Glutamatergic neuron (in vitro differentiated cells): Measurements from ENCODE around the gene TWSG1. TPM values are rescaled to one million over a fixed set of nuclear protein-coding genes. Genes with fewer than 3 reads are reported as not detected.

Experiments used
- DNase-seq: peaks from one replicate; pipeline ENCODE4 v3.0.0; 2022
- H3K27ac Mint-ChIP-seq: one replicate; pipeline ENCODE4 v1.8.0; 2020; ENCODE audit warnings: mild to moderate bottlenecking, mixed read lengths, inconsistent platforms; ENCODE audit not compliant: unreplicated experiment
- H3K27me3 Mint-ChIP-seq: one replicate; pipeline ENCODE4 v1.8.0; 2020; ENCODE audit warnings: mild to moderate bottlenecking, moderate library complexity, mixed read lengths, inconsistent platforms; ENCODE audit not compliant: unreplicated experiment
- H3K36me3 Mint-ChIP-seq: one replicate; pipeline ENCODE4 v1.8.0; 2020; ENCODE audit warnings: mild to moderate bottlenecking, mixed read lengths, inconsistent platforms; ENCODE audit not compliant: unreplicated experiment
- H3K4me1 Mint-ChIP-seq: one replicate; pipeline ENCODE4 v1.8.0; 2020; ENCODE audit warnings: mild to moderate bottlenecking, low read depth, mixed read lengths, inconsistent platforms; ENCODE audit not compliant: unreplicated experiment
- H3K4me3 Mint-ChIP-seq: one replicate; pipeline ENCODE4 v1.8.0; 2020; ENCODE audit warnings: mild to moderate bottlenecking, mixed read lengths, inconsistent platforms; ENCODE audit not compliant: unreplicated experiment
- H3K9me3 Mint-ChIP-seq: one replicate; pipeline ENCODE4 v1.8.0; 2020; ENCODE audit warnings: mild to moderate bottlenecking, moderate library complexity, mixed read lengths, inconsistent platforms; ENCODE audit not compliant: unreplicated experiment
- CTCF ChIP-seq: fragments of 200-600 bp; sonication (generic); IDR thresholded peaks from one replicate; pipeline ENCODE4 v1.5.0; 2021; ENCODE audit not compliant: partially characterized antibody, unreplicated experiment
- total RNA-seq: library from RNA; stranded (reverse); fragmentation: NEBNext Ultra II Directional; extraction: Animal tissue kit (Norgen Biotek cat#: 25700); gene quantifications from one replicate; pipeline ENCODE4 v1.2.1, GENCODE V29; 2021; ENCODE audit not compliant: unreplicated experiment

TWSG1 gene
- total RNA-seq, 1 donor from 2014 or later: 13.7 TPM

GRCh38 chr18:9292047-9292446, 42.5 kb upstream of the TWSG1 start:
- no peak for TF ChIP-seq CTCF
- peaks cover 11% of the 10 kb centered on the region for H3K36me3 Mint-ChIP-seq
- no peak overlapping the region for H3K27ac Mint-ChIP-seq
- no peak for DNase-seq
- H3K9me3 Mint-ChIP-seq: peaks cover 6% of the 10 kb centered on the region
- H3K4me3 Mint-ChIP-seq: no peak overlapping the region
- H3K4me1 Mint-ChIP-seq: no peaks in the 10 kb centered on the region
- H3K27me3 Mint-ChIP-seq: peaks cover 5% of the 10 kb centered on the region

GRCh38 chr18:9293948-9294347, 40.6 kb upstream of the TWSG1 start:
- H3K4me3 Mint-ChIP-seq: no peak overlapping the region
- no peaks in the 10 kb centered on the region for H3K4me1 Mint-ChIP-seq
- no peak for DNase-seq
- peaks cover 5% of the 10 kb centered on the region for H3K27me3 Mint-ChIP-seq
- H3K36me3 Mint-ChIP-seq: peaks cover 11% of the 10 kb centered on the region
- H3K27ac Mint-ChIP-seq: no peak overlapping the region
- no peak for TF ChIP-seq CTCF
- H3K9me3 Mint-ChIP-seq: peaks cover 6% of the 10 kb centered on the region

GRCh38 chr18:9296233-9297006, 38.2 kb upstream of the TWSG1 start:
- TF ChIP-seq CTCF: no peak
- Mint-ChIP-seq H3K36me3 (peaks cover 11% of the 10 kb centered on the region), H3K9me3 (peaks cover 6% of the 10 kb centered on the region), H3K4me1 (no peaks in the 10 kb centered on the region), H3K27ac (no peak overlapping the region), H3K27me3 (peaks cover 5% of the 10 kb centered on the region), H3K4me3 (no peak overlapping the region)
- no peak for DNase-seq

- no peak for DNase-seq
- Mint-ChIP-seq H3K27me3 (peaks cover 5% of the 10 kb centered on the region), H3K4me1 (no peaks in the 10 kb centered on the region), H3K36me3 (peaks cover 7% of the 10 kb centered on the region), H3K4me3 (no peak overlapping the region), H3K27ac (no peak overlapping the region), H3K9me3 (peaks cover 6% of the 10 kb centered on the region)
- no peak for TF ChIP-seq CTCF
These were observed 37.6 kb upstream of the TWSG1 start for GRCh38 chr18:9297007-9297393.

- DNase-seq: no peak
- no peaks in the 10 kb centered on the region for H3K27me3 Mint-ChIP-seq
- no peak overlapping the region for H3K4me3 Mint-ChIP-seq
- H3K27ac Mint-ChIP-seq: no peak overlapping the region
- no peak for TF ChIP-seq CTCF
- no peaks in the 10 kb centered on the region for H3K9me3 Mint-ChIP-seq
- peaks cover 14% of the 10 kb centered on the region for H3K36me3 Mint-ChIP-seq
- no peaks in the 10 kb centered on the region for H3K4me1 Mint-ChIP-seq
These were observed 30.0 kb upstream of the TWSG1 start for GRCh38 chr18:9304388-9305070.
